GM23338 (cell line): ENCODE results near the gene GP1BB. TPM values are rescaled to one million over a fixed set of nuclear protein-coding genes. Genes with fewer than 3 reads are reported as not detected.

Experiments used
- ATAC-seq: fragments of 200-7000 bp; cut with Tn5 transposase; 3 replicates; pipeline ENCODE4 v1.9.1; 2020
- DNase-seq: peaks from one replicate; pipeline ENCODE4 v3.0.0-alpha.2; 2015; ENCODE audit warnings: low spot score
- H2AFZ ChIP-seq: fragments of 200-600 bp; sonication (generic); 2 replicates; pipeline ENCODE4 v1.8.0; 2016; ENCODE audit warnings: antibody characterized with exemption, mild to moderate bottlenecking, moderate library complexity
- H3F3A ChIP-seq: fragments of 200-600 bp; sonication (generic); replicated peaks from 2 replicates; pipeline ENCODE4 v1.8.0; 2017; ENCODE audit warnings: antibody characterized with exemption, mixed run types, low read depth
- H3K27ac ChIP-seq: fragments of 200-600 bp; sonication (generic); 2 replicates; pipeline ENCODE4 v1.6.1; 2016; ENCODE audit warnings: low read depth
- H3K27me3 ChIP-seq: fragments of 200-600 bp; sonication (generic); 2 replicates; pipeline ENCODE4 v1.8.0; 2016; ENCODE audit warnings: mild to moderate bottlenecking, mixed run types, moderate library complexity; ENCODE audit not compliant: insufficient read depth
- H3K36me3 ChIP-seq: fragments of 200-600 bp; sonication (generic); 2 replicates; pipeline ENCODE4 v1.8.0; 2016; ENCODE audit warnings: mild to moderate bottlenecking; ENCODE audit not compliant: insufficient read depth
- H3K4me1 ChIP-seq: fragments of 200-600 bp; sonication (generic); 2 replicates; pipeline ENCODE4 v1.8.0; 2016; ENCODE audit warnings: mild to moderate bottlenecking, moderate library complexity; ENCODE audit not compliant: insufficient read depth
- H3K4me2 ChIP-seq: fragments of 200-600 bp; sonication (generic); 2 replicates; pipeline ENCODE4 v1.7.1; 2017; ENCODE audit warnings: mixed run types
- H3K4me3 ChIP-seq: fragments of 200-600 bp; sonication (generic); 2 replicates; pipeline ENCODE4 v1.6.1; 2016; ENCODE audit warnings: mixed run types
- H3K79me2 ChIP-seq: fragments of 200-600 bp; sonication (generic); replicated peaks from 2 replicates; pipeline ENCODE4 v1.8.0; 2017; ENCODE audit warnings: mild to moderate bottlenecking; ENCODE audit not compliant: insufficient read depth
- H3K9me2 ChIP-seq: fragments of 200-600 bp; sonication (generic); 2 replicates; pipeline ENCODE4 v1.8.0; 2017; ENCODE audit not compliant: insufficient read depth
- H4K20me1 ChIP-seq: fragments of 200-600 bp; sonication (generic); replicated peaks from 2 replicates; pipeline ENCODE4 v1.8.0; 2017; ENCODE audit warnings: mild to moderate bottlenecking; ENCODE audit not compliant: insufficient read depth
- H3K27ac Mint-ChIP-seq: 2 replicates; pipeline ENCODE4 v1.8.0; 2020; ENCODE audit warnings: inconsistent platforms, mild to moderate bottlenecking, moderate library complexity, mixed read lengths
- H3K27me3 Mint-ChIP-seq: 3 replicates; pipeline ENCODE4 v1.8.0; 2022; ENCODE audit warnings: low read depth, mild to moderate bottlenecking, moderate library complexity, mixed read lengths, inconsistent platforms; ENCODE audit not compliant: insufficient read depth, poor library complexity
- H3K36me3 Mint-ChIP-seq: 3 replicates; pipeline ENCODE4 v1.8.0; 2021; ENCODE audit warnings: low read depth, mild to moderate bottlenecking, inconsistent platforms, moderate library complexity, mixed read lengths
- H3K4me1 Mint-ChIP-seq: 3 replicates; pipeline ENCODE4 v1.8.0; 2020; ENCODE audit warnings: mild to moderate bottlenecking, inconsistent platforms, mixed read lengths
- H3K4me3 Mint-ChIP-seq: 3 replicates; pipeline ENCODE4 v1.8.0; 2021; ENCODE audit warnings: moderate library complexity, mild to moderate bottlenecking, inconsistent platforms, mixed read lengths
- H3K9me3 Mint-ChIP-seq: 3 replicates; pipeline ENCODE4 v1.8.0; 2020; ENCODE audit warnings: moderate library complexity, mild to moderate bottlenecking, inconsistent platforms, mixed read lengths
- CREB1 ChIP-seq: fragments of 250-450 bp; sonication (Bioruptor Pico); IDR thresholded peaks from 2 replicates; pipeline ENCODE4 v1.5.0; 2020; ENCODE audit warnings: low read depth, mild to moderate bottlenecking, moderate library complexity
- EZH2phosphoT487 ChIP-seq: fragments of 200-600 bp; sonication (generic); IDR thresholded peaks from one replicate; pipeline ENCODE4 v1.8.1; 2018; ENCODE audit warnings: antibody characterized with exemption; ENCODE audit not compliant: unreplicated experiment
- NANOG ChIP-seq: IDR thresholded peaks from 2 replicates; pipeline ENCODE4 v1.6.1; 2016; ENCODE audit warnings: antibody characterized with exemption, borderline replicate concordance
- REST ChIP-seq: IDR thresholded peaks from one replicate; pipeline ENCODE4 v1.6.1; 2018; ENCODE audit warnings: antibody characterized with exemption; ENCODE audit not compliant: unreplicated experiment
- ZNF331 ChIP-seq: fragments of 250-450 bp; sonication (Bioruptor Pico); IDR thresholded peaks from 2 replicates; pipeline ENCODE4 v1.5.0; 2020; ENCODE audit warnings: low read depth, mild to moderate bottlenecking, moderate library complexity
- ZNF462 ChIP-seq: fragments of 250-450 bp; sonication (Bioruptor Pico); IDR thresholded peaks from 2 replicates; pipeline ENCODE4 v1.5.0; 2020; ENCODE audit warnings: mild to moderate bottlenecking, moderate library complexity
- polyA plus RNA-seq: library from polyadenylated mRNA; unstranded; fragments of >200 nt; fragmentation: Nextera tagmentation; extraction: Ambion mirVana; gene quantifications from 2 replicates; pipeline ENCODE4 v1.2.1, GENCODE V29; 2016
- total RNA-seq: library from RNA; depleted of rRNA; stranded (reverse); fragments of >200 nt; shearing (Covaris generic); gene quantifications from 2 replicates; pipeline ENCODE4 v1.2.3, GENCODE V29; 2014

The GP1BB gene
- total and polyA plus RNA-seq, 2 experiments from 2014 or later: 0.53 to 1.3 TPM

DNA sequence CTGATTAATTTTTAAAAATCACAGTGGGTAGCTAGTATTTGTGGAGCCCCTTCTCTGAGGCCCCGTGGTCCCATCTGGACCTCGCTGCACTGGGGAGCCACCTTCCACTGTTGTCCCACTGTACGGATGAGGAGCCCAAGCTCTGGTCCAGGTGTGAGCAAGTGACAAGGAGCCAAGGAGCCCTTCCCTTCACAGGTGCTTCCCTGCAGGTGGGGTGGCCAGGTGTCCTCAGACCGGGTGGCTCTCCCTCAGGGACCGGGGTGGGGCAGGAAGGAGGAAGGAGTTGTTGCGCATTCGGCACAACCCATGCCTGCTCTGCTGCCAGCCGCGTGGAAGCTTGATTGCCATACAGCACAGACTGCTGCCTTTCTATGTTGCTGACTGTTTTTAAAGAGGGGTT is 19.5 kb upstream of the GP1BB start:
- H3K4me1 ChIP-seq: peaks cover 22% of the 10 kb centered on the region
- DNase-seq (no peak), ATAC-seq (no peak)
- H2AFZ ChIP-seq: no peak overlapping the region
- H3K36me3 ChIP-seq: no peaks in the 10 kb centered on the region
- Mint-ChIP-seq H3K27me3 (peaks cover 29% of the 10 kb centered on the region), H3K9me3 (no peaks in the 10 kb centered on the region), H3K36me3 (no peaks in the 10 kb centered on the region), H3K4me3 (no peak overlapping the region), H3K27ac (no peak overlapping the region), H3K4me1 (peaks cover 27% of the 10 kb centered on the region)
- no peaks in the 10 kb centered on the region for H4K20me1 ChIP-seq
- TF ChIP-seq REST: no peak
- no peak for TF ChIP-seq ZNF331 (CRISPR knock-in tag)
- no peak overlapping the region for H3K4me3 ChIP-seq
- 0 out of 2 replicates have a peak, but pooled peaks cover 3% of the 10 kb centered on the region for H3F3A ChIP-seq
- no peaks in the 10 kb centered on the region for H3K9me2 ChIP-seq
- H3K4me2 ChIP-seq: peak overlapping the region; percentile 46
- no peaks in the 10 kb centered on the region for H3K79me2 ChIP-seq
- H3K27me3 ChIP-seq: no peaks in the 10 kb centered on the region
- H3K27ac ChIP-seq: no peak overlapping the region

DNA sequence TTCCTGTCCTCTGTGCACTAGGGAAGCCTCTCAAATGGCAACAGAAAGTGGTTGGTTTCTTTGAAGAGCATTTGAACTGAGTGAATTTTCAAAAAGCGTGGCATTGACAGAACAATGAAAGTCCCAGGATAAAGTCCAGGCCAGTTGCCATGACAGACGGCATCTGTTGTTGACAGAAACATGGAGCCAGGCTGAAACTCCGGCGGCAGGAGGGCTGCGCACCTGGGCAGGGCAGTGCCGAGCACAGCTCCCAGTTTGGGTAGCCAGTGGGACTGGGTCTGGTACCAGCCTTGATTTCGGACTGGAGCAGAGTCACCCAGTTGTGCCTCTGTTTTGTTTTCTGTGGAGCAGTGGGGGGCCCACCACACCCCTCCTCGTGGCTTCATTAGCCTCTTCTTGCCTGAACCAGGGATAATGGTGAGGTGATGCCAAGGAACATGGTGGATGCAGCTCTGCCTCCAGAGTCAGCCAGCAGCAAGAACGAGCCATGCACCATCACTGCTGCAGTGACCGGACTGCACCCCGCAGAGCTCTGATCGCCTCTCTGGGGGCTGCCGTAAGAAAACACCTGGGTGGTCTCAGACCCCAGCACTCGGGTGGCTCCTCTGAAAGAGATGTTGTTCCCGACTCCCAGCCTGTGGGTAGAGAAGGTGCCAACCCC is 18.9 kb upstream of the GP1BB start:
- Histone ChIP-seq H3K4me2 (peak overlapping the region; percentile 46), H3K9me2 (no peaks in the 10 kb centered on the region), H4K20me1 (no peaks in the 10 kb centered on the region), H3K4me1 (peaks cover 22% of the 10 kb centered on the region), H3K4me3 (no peak overlapping the region), H2AFZ (peak overlapping the region; percentile 70; the same call in 1 of the 2 replicates), H3F3A (0 out of 2 replicates have a peak, but pooled peaks cover 3% of the 10 kb centered on the region), H3K27me3 (no peaks in the 10 kb centered on the region), H3K79me2 (no peaks in the 10 kb centered on the region), H3K36me3 (no peaks in the 10 kb centered on the region), H3K27ac (no peak overlapping the region)
- no peaks in the 10 kb centered on the region for H3K36me3 Mint-ChIP-seq
- no peak overlapping the region; the same call in 2 of the 3 replicates for H3K4me3 Mint-ChIP-seq
- peaks cover 32% of the 10 kb centered on the region for H3K27me3 Mint-ChIP-seq
- no peak overlapping the region; the same call in 1 of the 2 replicates for H3K27ac Mint-ChIP-seq
- no peak for ATAC-seq
- H3K9me3 Mint-ChIP-seq: no peaks in the 10 kb centered on the region
- no peak for DNase-seq
- H3K4me1 Mint-ChIP-seq: peaks cover 27% of the 10 kb centered on the region
- TF ChIP-seq NANOG (no peak), ZNF462 (no peak), CREB1 (CRISPR knock-in tag) (no peak), EZH2phosphoT487 (no peak), REST (no peak)
